GM12873 (cell line): ENCODE measurements around the gene QSOX2.

Experiments used
- CTCF ChIP-seq: IDR thresholded peaks from 2 replicates; pipeline ENCODE4 v1.5.1; 2012; ENCODE audit warnings: low read depth, mild to moderate bottlenecking, moderate library complexity, low read length, control low read depth; ENCODE audit not compliant: insufficient read depth; ENCODE audit errors: missing control alignments

The QSOX2 gene

GRCh38 chr9:136240941-136241340 is 4.7 kb downstream of the QSOX2 start:
- TF ChIP-seq CTCF = no peak

GRCh38 chr9:136239983-136240330 is 5.7 kb downstream of the QSOX2 start:
- no peak for TF ChIP-seq CTCF

GRCh38 chr9:136239135-136239982 is 6.3 kb downstream of the QSOX2 start:
- no peak for TF ChIP-seq CTCF

GRCh38 chr9:136238342-136238732 is 7.3 kb downstream of the QSOX2 start:
- TF ChIP-seq CTCF = no peak

GRCh38 chr9:136237486-136238341 is 7.9 kb downstream of the QSOX2 start:
- TF ChIP-seq CTCF = no peak

GRCh38 chr9:136235709-136236455 is 9.7 kb downstream of the QSOX2 start:
- no peak for TF ChIP-seq CTCF

- TF ChIP-seq CTCF = no peak
Observed at GRCh38 chr9:136235171-136235570, 10.4 kb downstream of the QSOX2 start.
